Measurements from ENCODE around the gene SEC63.

- TF ChIP-seq CTCF (IDR thresholded peaks at IDR 0.05) (no peak), POLR2AphosphoS5 (IDR thresholded peaks at IDR 0.05; ENCODE audit: insufficient read depth in 1 of 2, low read depth in 1 of 2) (no peak), POLR2A (IDR thresholded peaks at IDR 0.05) (no peak)
Measured at GRCh38 chr6:107911692-107912091, 46.3 kb downstream of the SEC63 start.

Data from vagina (tissue), 2 donors.